GM19099 (cell line): ENCODE measurements around the gene UBA3.

Experiments used
- POLR2A ChIP-seq: IDR thresholded peaks from 3 replicates; pipeline ENCODE4 v1.6.1; 2011; ENCODE audit warnings: low read depth; ENCODE audit not compliant: insufficient read length; ENCODE audit errors: extremely low read depth

UBA3 gene

DNA sequence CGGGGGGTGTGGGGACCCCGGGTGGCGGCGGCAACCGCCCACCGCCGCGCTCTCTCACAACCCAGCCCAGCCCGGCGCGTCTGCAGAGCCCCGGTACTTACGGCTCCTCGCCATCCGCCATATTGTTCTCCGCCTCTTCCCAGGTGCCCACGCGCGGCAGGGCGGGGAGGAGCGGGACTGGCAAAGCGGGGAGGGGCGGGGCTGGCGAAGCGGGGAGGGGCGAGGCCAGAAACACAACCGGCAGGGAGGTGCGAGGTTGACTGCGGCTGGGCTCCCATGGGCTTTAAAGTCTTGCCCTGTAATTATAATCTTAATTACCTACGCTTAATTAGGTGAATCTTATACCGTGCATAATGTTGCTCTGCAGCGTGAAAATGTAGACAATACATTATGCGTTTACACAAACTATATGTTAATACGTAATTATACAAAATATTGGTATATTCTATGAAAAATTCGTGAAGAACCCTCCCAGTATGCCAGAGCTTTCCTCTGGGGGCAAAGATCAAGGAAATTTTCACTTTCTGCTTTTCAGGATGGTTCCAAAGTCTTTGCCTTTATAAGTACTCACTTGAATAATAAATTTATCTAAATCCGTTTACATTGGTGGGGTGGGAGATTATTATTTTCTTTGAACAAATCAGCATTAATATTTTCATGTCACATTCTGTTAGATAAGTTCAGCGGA, at the start of gene UBA3:
UBA3 (minus strand) TSS at position 133 of the 688 bp plus-strand sequence; CDS start at position 121, 12 bp downstream.
- peak; percentile 89 for TF ChIP-seq POLR2A

DNA sequence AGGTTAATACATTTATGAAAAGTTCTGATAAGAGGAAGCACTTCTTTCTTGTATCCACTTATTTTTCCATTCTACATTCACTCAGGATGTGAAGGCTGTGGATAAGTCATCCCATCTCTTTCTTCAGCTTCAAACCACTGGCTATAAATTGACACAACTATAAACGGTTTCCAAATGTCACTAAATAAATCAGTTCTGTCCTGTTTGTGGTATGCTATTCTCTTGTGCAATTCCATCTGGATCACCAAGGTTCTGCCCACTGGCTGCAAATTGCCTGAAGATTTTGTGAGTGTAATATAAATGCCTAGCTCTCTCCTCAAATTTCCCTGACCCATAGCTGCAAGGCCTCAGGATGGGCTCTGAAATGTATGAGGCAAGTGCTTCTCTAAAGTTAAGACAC, 49.4 kb upstream of the UBA3 start:
- no peak for TF ChIP-seq POLR2A

DNA sequence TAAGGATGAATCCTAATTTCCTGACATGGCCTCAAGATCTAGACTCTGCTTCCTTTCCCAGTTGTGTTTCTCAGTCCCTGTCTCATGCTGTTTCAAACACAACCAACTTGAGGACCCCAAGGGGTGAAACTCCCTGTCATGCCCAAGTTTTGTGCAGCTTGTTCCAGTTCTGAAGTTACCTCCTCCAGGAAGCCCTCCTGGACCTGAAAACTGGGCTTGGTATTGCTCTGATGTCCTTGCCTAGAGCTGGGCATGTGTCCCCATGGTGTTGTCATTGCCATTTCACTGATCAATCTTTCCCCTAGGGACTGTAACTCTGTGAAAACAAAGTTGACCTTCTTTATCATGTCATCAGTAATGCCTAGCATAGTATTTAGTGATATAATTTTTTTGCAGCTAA, 48.3 kb upstream of the UBA3 start:
- TF ChIP-seq POLR2A, result no peak

DNA sequence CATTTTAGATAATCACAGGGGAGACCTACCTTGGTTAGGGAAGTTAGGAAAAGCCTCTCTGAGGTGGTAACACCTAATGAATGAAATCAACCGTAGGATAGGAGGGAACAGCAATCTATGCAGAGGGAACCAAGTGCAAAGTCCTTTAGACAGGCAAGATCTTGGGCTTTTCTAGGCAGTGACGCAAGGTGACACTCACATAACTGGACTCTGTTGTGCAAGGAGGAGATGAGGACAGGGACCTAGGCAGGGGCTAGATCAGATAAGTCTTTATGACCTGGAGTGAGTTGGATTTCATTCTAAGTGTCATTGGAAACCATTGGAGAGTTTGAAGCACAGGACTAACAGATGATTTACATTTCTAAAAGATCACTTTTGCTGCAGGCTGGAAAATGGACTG, 46.8 kb upstream of the UBA3 start:
- no peak for TF ChIP-seq POLR2A

DNA sequence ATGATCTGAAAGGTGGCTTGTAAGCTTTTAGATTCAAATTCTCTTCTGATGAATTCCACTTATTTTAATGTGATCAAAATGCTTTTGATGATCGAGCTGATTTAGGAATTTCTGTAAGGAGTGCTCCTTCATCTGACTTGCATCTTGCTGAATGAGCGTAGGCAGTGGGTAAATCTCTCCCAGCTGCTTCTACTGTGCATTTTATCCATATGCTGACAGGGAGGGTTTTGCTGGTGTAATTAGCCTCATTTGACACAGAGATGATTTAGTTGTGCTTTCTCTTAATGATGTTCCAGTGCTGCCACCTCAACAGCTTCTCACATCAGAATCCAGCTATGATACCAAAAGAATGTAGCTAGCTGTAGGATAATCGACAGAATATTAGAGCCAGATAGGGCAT, 46.1 kb upstream of the UBA3 start:
- TF ChIP-seq POLR2A, result no peak

DNA sequence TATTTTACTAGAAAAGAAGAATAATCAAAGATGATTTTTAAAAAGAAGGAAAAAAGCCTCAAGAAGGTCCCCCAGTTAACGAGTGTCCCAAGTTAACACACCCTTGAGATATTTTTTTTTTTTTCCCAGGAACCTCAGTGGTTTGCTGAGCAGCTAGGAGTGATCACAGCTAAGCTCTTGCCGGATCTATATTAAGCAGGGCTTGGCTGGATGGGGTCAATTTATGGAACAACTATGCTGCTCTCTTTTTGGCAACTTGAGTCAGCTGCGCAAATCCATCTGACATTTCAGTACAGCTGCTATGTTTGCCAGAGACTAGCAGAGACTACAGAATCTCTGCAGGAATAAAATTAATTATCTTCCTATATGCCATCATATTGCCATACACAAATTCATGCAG, 42.2 kb upstream of the UBA3 start, which contains the start of gene LMOD3:
LMOD3 (minus strand) TSS at position 193 of the 400 bp plus-strand sequence. CDS start 209 bp downstream, outside the sequence.
- TF ChIP-seq POLR2A, result no peak

DNA sequence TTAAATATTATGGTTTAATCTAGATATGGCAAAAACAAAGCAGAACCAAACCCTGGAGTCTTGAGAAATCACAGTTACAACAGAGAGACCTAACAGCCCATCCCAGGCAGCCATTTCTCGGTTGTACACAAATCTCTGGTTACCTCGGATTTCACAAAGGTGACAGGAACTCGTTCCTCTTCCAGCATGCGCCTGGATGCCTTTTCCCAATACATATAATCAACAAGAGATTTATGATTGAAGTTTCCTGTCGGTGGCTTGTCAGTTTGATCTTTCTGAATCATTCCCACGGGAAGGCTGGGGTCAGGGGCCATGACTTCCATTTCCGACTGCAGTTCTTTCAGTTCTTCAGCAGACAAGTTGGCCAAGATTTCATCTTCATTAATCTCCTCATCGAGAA, 41.8 kb upstream of the UBA3 start:
- TF ChIP-seq POLR2A, result no peak

DNA sequence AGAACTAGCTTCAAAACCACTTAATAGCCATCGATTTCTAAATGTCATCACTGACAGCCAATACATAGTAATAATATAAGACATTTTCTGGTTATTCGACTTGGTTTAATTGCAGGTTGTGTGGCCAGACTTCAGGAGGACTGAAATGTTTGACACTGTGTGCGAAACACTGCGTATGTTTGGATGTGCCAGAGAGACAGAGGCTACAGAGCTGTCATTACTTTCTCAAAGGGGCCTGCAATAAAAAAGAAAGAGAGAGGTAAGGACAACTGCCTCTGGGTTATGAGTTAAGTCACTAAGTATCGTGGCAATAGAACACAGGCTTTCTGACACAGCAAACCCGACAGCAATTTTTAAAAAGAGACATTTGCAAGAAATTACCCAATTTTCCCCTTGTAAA, 41.3 kb upstream of the UBA3 start:
- TF ChIP-seq POLR2A, result no peak

DNA sequence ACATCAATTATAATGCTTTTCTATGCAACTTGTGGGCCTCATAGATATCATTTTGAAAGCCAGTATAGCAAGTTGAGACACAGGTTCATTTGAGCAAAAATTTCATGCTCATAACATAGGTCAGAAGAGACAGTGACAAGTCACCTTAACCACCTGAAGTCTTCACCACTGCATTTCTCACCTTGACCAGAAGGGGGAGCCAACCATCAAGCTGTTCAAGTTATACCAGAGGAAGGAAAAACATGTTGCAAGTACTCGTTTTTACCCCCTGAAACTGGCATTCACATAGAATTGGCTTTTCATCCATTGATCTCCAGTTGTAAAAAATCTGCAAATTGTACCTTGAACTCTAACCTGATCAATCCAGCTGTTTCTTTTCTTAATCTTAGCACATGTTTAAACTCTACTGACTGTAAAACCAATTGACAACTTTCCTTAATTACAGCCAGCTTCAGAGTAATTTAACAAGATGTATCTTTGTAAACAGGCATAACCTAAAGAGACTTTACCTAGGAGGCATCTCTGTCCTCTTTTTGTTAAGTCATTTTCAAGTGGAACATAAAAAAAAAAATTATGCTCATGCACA, 40.8 kb upstream of the UBA3 start:
- TF ChIP-seq POLR2A, result no peak

DNA sequence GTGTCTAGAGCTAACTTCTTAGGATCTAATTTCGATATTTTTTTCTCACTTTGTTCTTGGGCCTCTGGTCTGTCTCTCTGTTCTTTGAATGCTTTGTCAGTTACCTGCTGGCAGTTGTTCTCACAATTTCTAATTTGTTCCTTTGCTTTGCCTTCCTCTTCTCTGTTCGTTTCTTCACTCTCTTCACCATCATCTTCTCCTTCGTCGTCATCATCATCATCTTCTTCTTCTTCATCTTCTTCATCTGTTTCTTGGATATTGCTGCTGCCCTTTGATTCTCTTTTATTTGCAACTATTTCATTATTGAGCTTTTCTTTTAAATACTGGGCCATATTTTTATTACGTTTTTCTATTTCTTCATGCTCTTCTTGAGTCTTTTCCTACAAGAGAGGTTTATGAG, 39.5 kb upstream of the UBA3 start:
- no peak for TF ChIP-seq POLR2A

DNA sequence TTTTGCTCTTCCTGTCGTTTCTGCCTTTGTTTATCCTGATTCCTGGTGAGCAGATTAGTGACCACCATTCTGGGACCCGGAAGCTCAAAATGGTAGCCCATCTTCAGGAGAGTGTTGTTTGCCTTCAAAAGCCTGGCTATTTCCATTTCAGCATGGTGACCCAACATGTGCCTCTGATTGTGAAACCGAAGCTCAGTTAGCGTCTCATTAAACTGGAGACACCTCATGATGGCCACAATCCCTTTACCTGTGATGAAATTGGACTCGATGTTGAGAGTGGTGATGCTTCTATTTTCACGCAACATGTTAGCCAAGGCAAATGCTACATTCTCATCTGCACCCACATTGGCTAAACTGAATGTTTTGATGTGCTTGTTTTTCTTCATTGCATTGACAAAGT, 39.0 kb upstream of the UBA3 start:
- no peak for TF ChIP-seq POLR2A

DNA sequence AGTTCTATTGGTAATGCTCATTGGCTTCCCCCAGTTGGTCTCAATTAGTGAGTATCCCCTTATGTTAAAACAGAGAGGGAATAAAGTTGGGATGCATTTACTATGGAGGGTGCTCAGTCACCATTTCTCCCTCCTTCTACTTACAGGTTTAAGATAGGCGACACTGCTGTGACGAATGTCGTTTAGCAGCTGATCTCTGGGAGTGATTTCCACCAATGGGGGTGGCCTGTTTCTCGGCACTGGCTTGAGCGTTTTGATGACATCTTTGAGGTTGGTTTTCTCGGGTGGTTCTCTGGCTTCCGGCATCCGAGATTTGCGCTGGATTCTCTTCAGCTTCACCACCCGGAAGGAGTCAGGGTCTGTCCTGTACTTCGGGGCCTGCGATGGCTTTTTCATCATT, 38.4 kb upstream of the UBA3 start:
- TF ChIP-seq POLR2A, result no peak

DNA sequence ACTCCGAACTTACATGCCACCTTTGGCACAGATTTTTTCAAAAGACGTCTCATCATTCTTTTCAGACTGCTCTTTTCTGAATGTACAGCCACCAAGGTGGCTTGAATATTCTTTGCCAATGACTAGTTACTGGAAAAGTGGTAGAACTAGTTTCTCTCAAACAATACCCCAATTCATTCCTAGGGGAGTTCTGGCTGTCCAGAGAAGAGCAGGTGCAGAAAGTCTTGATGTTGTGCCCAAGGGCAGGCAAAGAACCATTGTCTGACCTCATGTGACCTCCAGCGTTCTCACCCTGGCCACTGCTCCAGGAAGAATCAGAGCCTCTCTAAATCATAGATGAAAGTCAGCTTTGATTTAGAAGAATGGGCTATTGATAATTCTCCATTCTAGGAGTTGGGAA, 36.7 kb upstream of the UBA3 start:
- no peak for TF ChIP-seq POLR2A

DNA sequence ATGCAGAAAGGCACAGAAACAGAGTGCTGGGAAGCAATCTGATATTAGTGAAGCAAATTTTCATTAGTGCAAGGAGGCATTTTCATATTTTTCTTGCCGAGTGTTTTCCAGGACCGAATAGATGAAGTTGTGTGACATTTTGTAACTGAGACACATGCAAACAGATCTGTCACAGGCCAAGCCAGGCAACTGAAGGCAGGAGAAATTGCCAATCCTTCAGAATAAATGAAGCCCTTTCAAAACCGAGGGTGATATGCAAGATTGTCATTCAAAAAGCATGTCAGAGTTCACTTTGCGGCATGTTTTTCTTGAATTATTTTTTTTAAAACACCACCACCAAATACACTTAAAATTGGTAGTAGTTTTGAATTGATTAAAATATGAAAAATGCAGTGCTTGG, 36.0 kb upstream of the UBA3 start:
- no peak for TF ChIP-seq POLR2A

DNA sequence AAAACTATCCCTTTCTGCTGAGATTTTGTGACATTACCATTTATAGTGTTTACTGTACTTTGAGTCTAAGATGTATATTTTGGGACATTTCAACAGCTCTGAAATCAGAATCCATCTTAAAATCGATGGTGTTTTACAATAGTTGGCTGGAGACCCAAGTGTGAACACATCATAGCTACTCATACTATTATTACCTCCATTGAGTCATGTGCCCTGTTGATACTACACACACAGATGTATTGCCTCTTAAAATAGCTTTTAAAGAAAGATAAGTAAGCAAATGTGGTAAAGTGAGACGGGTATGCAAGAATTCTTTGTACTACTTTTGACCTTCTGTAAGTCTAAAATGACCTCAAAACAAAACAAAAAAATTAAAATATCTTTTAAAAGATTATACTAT, 35.6 kb upstream of the UBA3 start:
- TF ChIP-seq POLR2A, result no peak

DNA sequence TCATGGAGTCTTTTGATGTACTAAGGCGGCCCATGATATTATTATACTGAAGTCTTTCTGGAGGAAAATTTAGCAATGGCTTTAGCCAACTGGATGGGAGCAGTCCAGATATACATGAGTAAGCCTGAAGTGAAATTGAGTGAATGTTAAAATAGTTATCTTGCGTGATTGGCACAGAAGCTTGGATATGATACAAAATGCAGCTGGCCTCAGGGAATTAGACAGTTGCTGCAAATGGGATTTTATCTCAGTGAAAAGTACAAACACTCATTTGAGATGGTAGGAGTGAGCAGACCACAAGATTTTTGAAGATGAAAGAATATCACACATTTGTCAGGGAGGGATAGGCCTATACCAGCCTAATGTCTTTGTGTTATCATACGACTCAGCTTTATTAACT, 33.4 kb upstream of the UBA3 start:
- no peak for TF ChIP-seq POLR2A
